GM12878 (cell line): ENCODE results near the gene EFNA1. TPM values are rescaled to one million over a fixed set of nuclear protein-coding genes. Genes with fewer than 3 reads are reported as not detected.
A peak's percentile ranks its signal among the peaks of the same experiment; 100 is the strongest.

Experiments used
- ATAC-seq: fragments of 200-7000 bp; cut with Tn5 transposase; 3 replicates; pipeline ENCODE4 v1.9.1; 2020; ENCODE audit warnings: mild to moderate bottlenecking, moderate library complexity
- BruUV-seq: library from RNA; stranded (reverse); fragments of 400-500 nt; replicated peaks from 2 replicates; lab custom pipeline; 2021; lab: Mats Ljungman, UMichigan
- CTCF ChIA-PET: fragments of 300-600 bp; sonication (Branson Sonifier 250); formaldehyde crosslinking; extraction: SDS; loops from one replicate; lab custom pipeline; 2021; ENCODE audit warnings: inconsistent platforms; lab: Yijun Ruan, JAX
- POLR2A ChIA-PET: fragments of 350-600 bp; formaldehyde crosslinking; extraction: SDS; loops from one replicate; lab custom pipeline; 2021; ENCODE audit warnings: inconsistent platforms; lab: Charles Lee
- RAD21 ChIA-PET: fragments of 300-600 bp; sonication (Branson Sonifier 250); formaldehyde crosslinking; loops from one replicate; lab custom pipeline; 2023; ENCODE audit warnings: antibody characterized with exemption; ENCODE audit not compliant: unreplicated experiment; lab: Charles Lee
- SMC1A ChIA-PET: fragments of 300-600 bp; sonication (Branson Sonifier 250); formaldehyde crosslinking; loops from one replicate; lab custom pipeline; 2023; ENCODE audit not compliant: unreplicated experiment, uncharacterized antibody; lab: Charles Lee
- DNase-seq: peaks from one replicate; pipeline ENCODE4 v3.0.0-alpha.2; 2011; ENCODE audit warnings: low read depth, low spot score
- FAIRE-seq: peaks from 3 replicates; lab custom pipeline; 2011; peaks lifted over from hg19 to GRCh38; lab: Jason Lieb, UNC
- H2AFZ ChIP-seq: 2 replicates; pipeline ENCODE4 v1.6.0; 2011; ENCODE audit warnings: low read depth, low read length, control low read depth; ENCODE audit not compliant: control insufficient read depth
- H3K27ac ChIP-seq: 2 replicates; pipeline ENCODE4 v1.5.1; 2011; ENCODE audit warnings: control low read depth; ENCODE audit not compliant: control insufficient read depth, insufficient read depth
- H3K27me3 ChIP-seq, 2 experiments: replicated peaks in 1 of 2; 2 replicates each; pipeline versions ENCODE4 v1.6.0 to v1.6.1; 2011; ENCODE audit warnings: low read length in 1 of 2; ENCODE audit not compliant: control insufficient read depth in 2 of 2, insufficient read depth in 2 of 2
- H3K36me3 ChIP-seq, 2 experiments: 2 replicates each; pipeline ENCODE4 v1.5.1; 2011; ENCODE audit warnings: low read length in 1 of 2; ENCODE audit not compliant: control insufficient read depth in 2 of 2, insufficient read depth in 2 of 2
- H3K4me1 ChIP-seq: 2 replicates; pipeline ENCODE4 v1.6.1; 2011; ENCODE audit warnings: mild to moderate bottlenecking, low read length, moderate library complexity, mixed read lengths; ENCODE audit not compliant: control insufficient read depth, insufficient read depth
- H3K4me2 ChIP-seq: 2 replicates; pipeline ENCODE4 v1.6.0; 2011; ENCODE audit warnings: control low read depth; ENCODE audit not compliant: control insufficient read depth, insufficient read depth
- H3K4me3 ChIP-seq: fragments of 200-600 bp; sonication (generic); 2 replicates; pipeline ENCODE4 v1.5.1; 2016
- H3K79me2 ChIP-seq: 2 replicates; pipeline ENCODE4 v1.6.0; 2011; ENCODE audit warnings: low read length; ENCODE audit not compliant: control insufficient read depth, insufficient read depth
- H3K9ac ChIP-seq: 2 replicates; pipeline ENCODE4 v1.8.0; 2011; ENCODE audit warnings: low read length, control low read depth, mixed read lengths; ENCODE audit not compliant: control insufficient read depth, insufficient read depth
- H3K9me3 ChIP-seq: replicated peaks from 3 replicates; pipeline ENCODE4 v1.5.1; 2011; ENCODE audit warnings: mild to moderate bottlenecking, low read length; ENCODE audit not compliant: control insufficient read depth, insufficient read depth
- H4K20me1 ChIP-seq: 2 replicates; pipeline ENCODE4 v1.6.0; 2011; ENCODE audit not compliant: control insufficient read depth, insufficient read depth
- ELK1 ChIP-seq: IDR thresholded peaks from 2 replicates; pipeline ENCODE4 v1.6.1; 2012; ENCODE audit warnings: low read depth, low read length, improper control_type of control experiment
- FOXM1 ChIP-seq: IDR thresholded peaks from 2 replicates; pipeline ENCODE4 v1.6.1; 2012; ENCODE audit warnings: low read depth, mild to moderate bottlenecking, inconsistent platforms, low read length, moderate library complexity
- NR2F1 ChIP-seq: fragments of 450-650 bp; conservative IDR thresholded peaks from 2 replicates; pipeline ENCODE4 v1.6.1; 2017; ENCODE audit warnings: mild to moderate bottlenecking
- POLR2AphosphoS2 ChIP-seq: IDR thresholded peaks from 2 replicates; pipeline ENCODE4 v1.6.1; 2011; ENCODE audit warnings: low read depth, mild to moderate bottlenecking, low read length, improper control_type of control experiment, moderate library complexity
- RELB ChIP-seq: fragments of 450-650 bp; IDR thresholded peaks from 2 replicates; pipeline ENCODE4 v1.6.1; 2017; ENCODE audit warnings: low read depth, mild to moderate bottlenecking, moderate library complexity
- WGBS: methylation state at CpG from one replicate; pipeline ENCODE4 v1.1.6; 2016; ENCODE audit warnings: low lambda C conversion rate; ENCODE audit not compliant: insufficient replicate concordance, insufficient coverage; ENCODE audit errors: missing lambda C conversion rate; 5-methylcytosine and 5-hydroxymethylcytosine counted together
- in situ Hi-C: fragments of 300-500 bp; cut with MboI; formaldehyde crosslinking; loops from 9 replicates; pipeline ENCODE4 v1.14.3; 2018; ENCODE audit warnings: mixed read lengths
- intact Hi-C: fragments of 100-400 bp; cut with micrococcal nuclease; formaldehyde crosslinking; loops from one replicate; pipeline ENCODE4 v1.14.2; 2022; ENCODE audit not compliant: unreplicated experiment
- polyA plus RNA-seq, 11 experiments: library from polyadenylated mRNA; depleted of rRNA in 4 of 11; unstranded in 6 of 11; stranded (reverse) in 5 of 11; fragments of >200 nt; fragmentation: Nextera tagmentation in 4 of 11; fragmentation: Illumina TruSeq in 1 of 11; extraction: Ambion mirVana in 4 of 11; extraction: Trizol in 1 of 11; gene quantifications; 1 replicate in 1 of 11; 2 replicates in 10 of 11; pipeline versions ENCODE4 v1.2.1 to v1.2.3, GENCODE V29; 2011 to 2016; ENCODE audit warnings: inconsistent platforms in 2 of 11, missing spikeins in 2 of 11, low read depth in 1 of 11
- total RNA-seq, 4 experiments: library from RNA; depleted of rRNA in 3 of 4; stranded (reverse); fragments of >200 nt in 3 of 4; fragmentation: Illumina TruSeq in 1 of 4; extraction: Trizol in 1 of 4; gene quantifications; 2 replicates each; pipeline versions ENCODE4 v1.2.1 to v1.2.3, GENCODE V29; 2013 to 2021

Gene EFNA1
- total and polyA plus RNA-seq, 10 of the 15 experiments (the other 5 are each of a cell fraction or from before 2014, with no cell fraction given) = 0.13 to 7.5 (median 0.28) TPM; not detected in 5

GRCh38 chr1:155136748-155137147 is 9.1 kb downstream of the EFNA1 start:
- intact Hi-C loops = loop anchor here (5.0 kb wide), 1 partner anchor 36 kb away; the partner anchor contains the start of genes KRTCAP2 and TRIM46
- Histone ChIP-seq H3K4me1 (peaks cover 13% of the 10 kb centered on the region), H3K36me3 (peaks cover 0 to 3% of the 10 kb centered on the region in 2 experiments; a peak in 2 of 4 replicates), H3K4me3 (peak overlapping the region; percentile 90), H4K20me1 (no peaks in the 10 kb centered on the region), H3K9me3 (no peaks in the 10 kb centered on the region), H3K4me2 (peak overlapping the region; percentile 100)
- FAIRE-seq = no peak
- in situ Hi-C loops = no loop called here
- POLR2A ChIA-PET = interaction anchor here (0.6 to 2.9 kb wide), 12 partner anchors 10 to 199 kb away, joined by 3 to 18 read pairs (median 4); partner anchors contain the start of gene KRTCAP2
- RAD21 ChIA-PET = interaction anchor here (0.6 to 2.6 kb wide), 5 partner anchors 20 to 45 kb away, joined by 3 to 9 read pairs (median 6); partner anchors contain the start of gene KRTCAP2
- DNase-seq = no peak
- ATAC-seq = peak; percentile 4
- TF ChIP-seq FOXM1 (no peak), NR2F1 (no peak), RELB (no peak), ELK1 (no peak), POLR2AphosphoS2 (0 out of 2 replicates have a peak, but pooled peaks have one; percentile 43)
- TF ChIP-seq, all 136 proteins: peak for 1
- ChIA-PET SMC1A (interaction anchor here (0.6 to 1.4 kb wide), 6 partner anchors 9 to 329 kb away, joined by 3 to 6 read pairs (median 4); partner anchors contain the start of gene KRTCAP2), CTCF (interaction anchor here (1.0 to 6.0 kb wide), 5 partner anchors 8 to 36 kb away, joined by 3 to 37 read pairs (median 4); partner anchors contain the start of genes KRTCAP2 and TRIM46)
- H3K79me2 ChIP-seq = peaks cover 30% of the 10 kb centered on the region
- WGBS = 2% methylated on average over 6 of the region's 6 CpGs
- H3K27ac ChIP-seq = peak overlapping the region; percentile 97
- peak overlapping the region; percentile 29 for H2AFZ ChIP-seq
- no peaks in the 10 kb centered on the region for H3K27me3 ChIP-seq
- BruUV-seq = no TSS peak
- H3K9ac ChIP-seq = peak overlapping the region; percentile 97
